Measurements from ENCODE around the gene ADAM12.

ADAM12 gene

GRCh38 chr10:126230587-126230986 lies 157.7 kb downstream of the ADAM12 start:
- no peaks in the 10 kb centered on the region for H4K20me1 ChIP-seq (ENCODE audit: insufficient read depth, low read length, poor library complexity, severe bottlenecking)
- peaks cover 10% of the 10 kb centered on the region; the same call in 1 of the 2 replicates for H3K9me3 ChIP-seq (ENCODE audit: insufficient read depth, low read depth, low read length)
- no peaks in the 10 kb centered on the region for H3K9me2 ChIP-seq (replicated peaks; ENCODE audit: low read depth, low read length)
- TF ChIP-seq, protein P1, sequence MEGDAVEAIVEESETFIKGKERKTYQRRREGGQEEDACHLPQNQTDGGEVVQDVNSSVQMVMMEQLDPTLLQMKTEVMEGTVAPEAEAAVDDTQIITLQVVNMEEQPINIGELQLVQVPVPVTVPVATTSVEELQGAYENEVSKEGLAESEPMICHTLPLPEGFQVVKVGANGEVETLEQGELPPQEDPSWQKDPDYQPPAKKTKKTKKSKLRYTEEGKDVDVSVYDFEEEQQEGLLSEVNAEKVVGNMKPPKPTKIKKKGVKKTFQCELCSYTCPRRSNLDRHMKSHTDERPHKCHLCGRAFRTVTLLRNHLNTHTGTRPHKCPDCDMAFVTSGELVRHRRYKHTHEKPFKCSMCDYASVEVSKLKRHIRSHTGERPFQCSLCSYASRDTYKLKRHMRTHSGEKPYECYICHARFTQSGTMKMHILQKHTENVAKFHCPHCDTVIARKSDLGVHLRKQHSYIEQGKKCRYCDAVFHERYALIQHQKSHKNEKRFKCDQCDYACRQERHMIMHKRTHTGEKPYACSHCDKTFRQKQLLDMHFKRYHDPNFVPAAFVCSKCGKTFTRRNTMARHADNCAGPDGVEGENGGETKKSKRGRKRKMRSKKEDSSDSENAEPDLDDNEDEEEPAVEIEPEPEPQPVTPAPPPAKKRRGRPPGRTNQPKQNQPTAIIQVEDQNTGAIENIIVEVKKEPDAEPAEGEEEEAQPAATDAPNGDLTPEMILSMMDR (conservative IDR thresholded peaks at IDR 0.05; ENCODE audit: low read length), result no peak
- no peak for TF ChIP-seq EZH2phosphoT487 (IDR thresholded peaks at IDR 0.05; ENCODE audit: borderline replicate concordance)
- no peak overlapping the region for H2AFZ ChIP-seq (ENCODE audit: low read length)
- no peak overlapping the region for H3K9ac ChIP-seq (ENCODE audit: low read depth, low read length, poor library complexity, severe bottlenecking)
- H3F3A ChIP-seq (ENCODE audit: low read depth), result no peaks in the 10 kb centered on the region
- H3K4me1 ChIP-seq (ENCODE audit: insufficient read depth, low read length, poor library complexity, severe bottlenecking), result no peaks in the 10 kb centered on the region
- no peaks in the 10 kb centered on the region for H3K27me3 ChIP-seq (ENCODE audit: insufficient read depth, low read length, poor library complexity, severe bottlenecking)
- H3K4me3 ChIP-seq (ENCODE audit: low read length, poor library complexity, severe bottlenecking), result no peak overlapping the region
- no peaks in the 10 kb centered on the region for H3K79me2 ChIP-seq (ENCODE audit: insufficient read depth, low read length)
- H3K36me3 ChIP-seq (ENCODE audit: insufficient read depth, low read length), result no peaks in the 10 kb centered on the region
- H3K4me2 ChIP-seq (ENCODE audit: low read depth, low read length, poor library complexity, severe bottlenecking), result no peak overlapping the region

GRCh38 chr10:126229686-126230085 lies 158.6 kb downstream of the ADAM12 start:
- TF ChIP-seq EZH2phosphoT487 (IDR thresholded peaks at IDR 0.05; ENCODE audit: borderline replicate concordance), result no peak
- TF ChIP-seq, protein P1 (conservative IDR thresholded peaks at IDR 0.05; ENCODE audit: low read length), result no peak
- no peaks in the 10 kb centered on the region for H3F3A ChIP-seq (ENCODE audit: low read depth)
- H3K79me2 ChIP-seq (ENCODE audit: insufficient read depth, low read length), result no peaks in the 10 kb centered on the region
- H3K4me1 ChIP-seq (ENCODE audit: insufficient read depth, low read length, poor library complexity, severe bottlenecking), result no peaks in the 10 kb centered on the region
- no peak overlapping the region for H3K9ac ChIP-seq (ENCODE audit: low read depth, low read length, poor library complexity, severe bottlenecking)
- no peaks in the 10 kb centered on the region for H4K20me1 ChIP-seq (ENCODE audit: insufficient read depth, low read length, poor library complexity, severe bottlenecking)
- H2AFZ ChIP-seq (ENCODE audit: low read length), result no peak overlapping the region
- peaks cover 10% of the 10 kb centered on the region; the same call in 1 of the 2 replicates for H3K9me3 ChIP-seq (ENCODE audit: insufficient read depth, low read depth, low read length)
- H3K4me2 ChIP-seq (ENCODE audit: low read depth, low read length, poor library complexity, severe bottlenecking), result no peak overlapping the region
- H3K36me3 ChIP-seq (ENCODE audit: insufficient read depth, low read length), result no peaks in the 10 kb centered on the region
- H3K9me2 ChIP-seq (replicated peaks; ENCODE audit: low read depth, low read length), result no peaks in the 10 kb centered on the region
- no peaks in the 10 kb centered on the region for H3K27me3 ChIP-seq (ENCODE audit: insufficient read depth, low read length, poor library complexity, severe bottlenecking)
- H3K4me3 ChIP-seq (ENCODE audit: low read length, poor library complexity, severe bottlenecking), result no peak overlapping the region

GRCh38 chr10:126227762-126228134 lies 160.5 kb downstream of the ADAM12 start:
- Histone ChIP-seq H3K9ac (ENCODE audit: low read depth, low read length, poor library complexity, severe bottlenecking) (no peak overlapping the region), H3K27me3 (ENCODE audit: insufficient read depth, low read length, poor library complexity, severe bottlenecking) (no peaks in the 10 kb centered on the region), H3K9me2 (replicated peaks; ENCODE audit: low read depth, low read length) (no peaks in the 10 kb centered on the region), H3K79me2 (ENCODE audit: insufficient read depth, low read length) (no peaks in the 10 kb centered on the region), H3K4me2 (ENCODE audit: low read depth, low read length, poor library complexity, severe bottlenecking) (no peak overlapping the region), H2AFZ (ENCODE audit: low read length) (no peak overlapping the region), H3K4me3 (ENCODE audit: low read length, poor library complexity, severe bottlenecking) (no peak overlapping the region), H3K9me3 (ENCODE audit: insufficient read depth, low read depth, low read length) (peaks cover 10% of the 10 kb centered on the region; the same call in 1 of the 2 replicates), H3K4me1 (ENCODE audit: insufficient read depth, low read length, poor library complexity, severe bottlenecking) (no peaks in the 10 kb centered on the region), H3F3A (ENCODE audit: low read depth) (no peaks in the 10 kb centered on the region), H3K36me3 (ENCODE audit: insufficient read depth, low read length) (no peaks in the 10 kb centered on the region), H4K20me1 (ENCODE audit: insufficient read depth, low read length, poor library complexity, severe bottlenecking) (no peaks in the 10 kb centered on the region)
- no peak for TF ChIP-seq EZH2phosphoT487 (IDR thresholded peaks at IDR 0.05; ENCODE audit: borderline replicate concordance)
- TF ChIP-seq, protein P1 (conservative IDR thresholded peaks at IDR 0.05; ENCODE audit: low read length), result no peak

Measured in Loucy (cell line).